Measurements from ENCODE around the gene NUMB.

NUMB gene

DNA sequence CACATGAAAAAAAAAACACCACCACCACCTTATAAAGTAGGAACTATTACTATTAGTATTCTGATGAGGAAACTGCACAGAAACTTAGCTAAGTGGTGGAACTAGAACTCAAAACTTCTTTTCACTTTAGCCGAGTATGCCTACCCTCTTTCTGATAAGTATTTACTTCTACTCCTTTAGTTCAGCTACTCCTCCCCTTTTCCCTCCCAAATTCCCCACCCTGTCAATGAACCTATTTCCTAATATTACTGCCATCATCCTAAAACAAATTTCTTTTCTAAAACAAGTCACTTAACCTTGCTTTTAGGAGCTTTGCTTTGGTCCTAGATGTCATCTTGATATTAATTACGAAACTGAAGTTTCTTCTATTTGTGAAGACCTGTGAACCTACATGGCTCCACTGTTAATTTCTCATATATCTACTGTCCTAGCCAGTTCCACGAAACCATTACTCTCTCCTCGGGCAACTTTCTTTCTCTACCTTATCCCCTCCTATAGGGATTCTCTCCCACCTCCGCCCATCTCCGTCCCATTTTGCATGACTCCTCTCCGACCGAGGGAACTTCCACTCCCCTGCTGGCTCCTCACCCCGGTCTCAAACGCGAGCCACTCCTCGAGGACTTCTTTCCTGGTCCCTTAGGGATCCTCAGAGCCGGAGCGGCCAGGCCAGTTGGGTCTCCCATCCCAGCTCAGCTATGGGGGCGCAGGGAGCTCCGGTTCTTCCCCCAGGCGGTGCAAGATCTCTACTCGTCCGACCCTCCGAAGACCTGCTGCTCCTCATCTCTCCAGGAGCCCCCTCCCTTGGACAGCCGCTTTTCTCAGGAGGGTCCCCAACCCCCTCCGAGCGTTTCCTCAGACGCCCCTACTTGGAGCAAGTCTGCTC lies 1.1 kb downstream of the NUMB start:
- TF ChIP-seq SIN3A (IDR thresholded peaks at IDR 0.05; ENCODE audit: borderline replicate concordance, insufficient read depth, low read length) (no peak), POLR2AphosphoS5 (IDR thresholded peaks at IDR 0.05; ENCODE audit: low read depth, low read length) (no peak), TAF1 (IDR thresholded peaks at IDR 0.05; ENCODE audit: borderline replicate concordance, insufficient read depth, low read length) (no peak), FOXP2 (optimal IDR thresholded peaks at IDR 0.05; ENCODE audit: borderline replicate concordance, extremely low read depth, extremely low read length, insufficient read depth) (no peak)
- TF ChIP-seq, protein P1, sequence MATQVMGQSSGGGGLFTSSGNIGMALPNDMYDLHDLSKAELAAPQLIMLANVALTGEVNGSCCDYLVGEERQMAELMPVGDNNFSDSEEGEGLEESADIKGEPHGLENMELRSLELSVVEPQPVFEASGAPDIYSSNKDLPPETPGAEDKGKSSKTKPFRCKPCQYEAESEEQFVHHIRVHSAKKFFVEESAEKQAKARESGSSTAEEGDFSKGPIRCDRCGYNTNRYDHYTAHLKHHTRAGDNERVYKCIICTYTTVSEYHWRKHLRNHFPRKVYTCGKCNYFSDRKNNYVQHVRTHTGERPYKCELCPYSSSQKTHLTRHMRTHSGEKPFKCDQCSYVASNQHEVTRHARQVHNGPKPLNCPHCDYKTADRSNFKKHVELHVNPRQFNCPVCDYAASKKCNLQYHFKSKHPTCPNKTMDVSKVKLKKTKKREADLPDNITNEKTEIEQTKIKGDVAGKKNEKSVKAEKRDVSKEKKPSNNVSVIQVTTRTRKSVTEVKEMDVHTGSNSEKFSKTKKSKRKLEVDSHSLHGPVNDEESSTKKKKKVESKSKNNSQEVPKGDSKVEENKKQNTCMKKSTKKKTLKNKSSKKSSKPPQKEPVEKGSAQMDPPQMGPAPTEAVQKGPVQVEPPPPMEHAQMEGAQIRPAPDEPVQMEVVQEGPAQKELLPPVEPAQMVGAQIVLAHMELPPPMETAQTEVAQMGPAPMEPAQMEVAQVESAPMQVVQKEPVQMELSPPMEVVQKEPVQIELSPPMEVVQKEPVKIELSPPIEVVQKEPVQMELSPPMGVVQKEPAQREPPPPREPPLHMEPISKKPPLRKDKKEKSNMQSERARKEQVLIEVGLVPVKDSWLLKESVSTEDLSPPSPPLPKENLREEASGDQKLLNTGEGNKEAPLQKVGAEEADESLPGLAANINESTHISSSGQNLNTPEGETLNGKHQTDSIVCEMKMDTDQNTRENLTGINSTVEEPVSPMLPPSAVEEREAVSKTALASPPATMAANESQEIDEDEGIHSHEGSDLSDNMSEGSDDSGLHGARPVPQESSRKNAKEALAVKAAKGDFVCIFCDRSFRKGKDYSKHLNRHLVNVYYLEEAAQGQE (IDR thresholded peaks at IDR 0.05; ENCODE audit: insufficient read depth in 1 of 2, low read depth in 2 of 2, low read length in 2 of 2) = no peak

DNA sequence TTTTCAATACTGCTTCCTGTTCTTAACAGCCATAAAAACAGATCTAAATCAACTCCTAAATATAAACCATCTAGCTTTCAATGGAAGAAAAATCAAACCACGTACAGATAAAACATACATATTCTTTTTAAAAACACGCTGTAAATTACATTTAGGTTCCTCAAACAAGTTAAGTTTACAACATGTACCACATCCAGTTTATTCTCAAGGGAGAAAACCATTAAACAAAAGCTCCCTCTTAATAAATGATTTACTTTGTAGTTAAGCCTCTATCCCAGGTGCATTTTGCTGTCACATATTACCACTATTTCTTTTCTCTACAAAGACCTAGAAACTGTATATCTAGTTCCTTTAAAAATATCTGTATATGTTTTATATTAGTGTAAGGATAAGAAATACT lies 3.1 kb downstream of the NUMB start:
- TF ChIP-seq SIN3A (IDR thresholded peaks at IDR 0.05; ENCODE audit: borderline replicate concordance, insufficient read depth, low read length) (no peak), POLR2AphosphoS5 (IDR thresholded peaks at IDR 0.05; ENCODE audit: low read depth, low read length) (no peak), TAF1 (IDR thresholded peaks at IDR 0.05; ENCODE audit: borderline replicate concordance, insufficient read depth, low read length) (no peak), FOXP2 (optimal IDR thresholded peaks at IDR 0.05; ENCODE audit: borderline replicate concordance, extremely low read depth, extremely low read length, insufficient read depth) (no peak)
- TF ChIP-seq, protein P1 (IDR thresholded peaks at IDR 0.05; ENCODE audit: insufficient read depth in 1 of 2, low read depth in 2 of 2, low read length in 2 of 2) = no peak

DNA sequence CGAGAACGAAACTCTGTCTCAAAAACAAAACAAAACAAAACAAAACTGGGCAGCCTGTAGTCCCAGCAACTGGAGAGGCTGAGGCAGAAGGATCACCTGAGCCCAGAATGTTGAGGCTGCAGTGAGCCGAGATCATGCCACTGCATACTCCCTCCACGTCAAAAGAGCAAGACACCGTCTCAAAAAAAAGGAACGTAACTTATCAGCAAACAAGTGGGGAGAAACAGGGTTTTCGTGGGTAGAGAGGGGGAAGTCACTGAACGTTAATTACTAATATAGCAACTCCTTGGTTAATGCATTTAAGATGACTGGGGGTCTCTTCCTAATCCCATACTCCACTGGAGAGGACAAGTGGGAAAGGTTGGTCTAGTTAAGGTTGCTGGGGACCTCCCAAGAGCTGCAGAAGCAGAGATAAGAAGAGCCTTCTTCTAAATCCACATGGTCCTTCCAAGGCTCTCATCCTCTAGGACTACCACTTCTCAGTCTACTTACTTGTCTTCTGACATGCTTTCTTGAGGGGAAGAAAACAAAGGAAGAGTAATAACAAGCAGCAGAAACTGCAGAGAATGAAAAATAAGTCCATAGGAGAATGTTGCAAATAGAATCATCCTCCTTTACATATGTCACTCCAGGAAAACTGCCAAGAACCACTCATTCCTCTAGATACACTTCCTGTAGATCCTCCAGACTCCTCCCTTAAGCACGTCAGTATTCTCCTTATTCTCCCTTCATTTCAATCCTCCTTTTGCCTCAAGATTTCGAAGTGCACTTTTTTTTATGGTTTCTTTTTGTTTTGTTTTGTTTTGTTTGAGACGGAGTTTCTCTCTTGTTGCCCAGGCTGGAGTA lies 5.8 kb downstream of the NUMB start:
- TF ChIP-seq TAF1 (IDR thresholded peaks at IDR 0.05; ENCODE audit: borderline replicate concordance, insufficient read depth, low read length) = no peak
- no peak for TF ChIP-seq POLR2AphosphoS5 (IDR thresholded peaks at IDR 0.05; ENCODE audit: low read depth, low read length)
- TF ChIP-seq, protein P1 (IDR thresholded peaks at IDR 0.05; ENCODE audit: insufficient read depth in 1 of 2, low read depth in 2 of 2, low read length in 2 of 2) = no peak
- no peak for TF ChIP-seq SIN3A (IDR thresholded peaks at IDR 0.05; ENCODE audit: borderline replicate concordance, insufficient read depth, low read length)
- TF ChIP-seq FOXP2 (optimal IDR thresholded peaks at IDR 0.05; ENCODE audit: borderline replicate concordance, extremely low read depth, extremely low read length, insufficient read depth) = no peak

DNA sequence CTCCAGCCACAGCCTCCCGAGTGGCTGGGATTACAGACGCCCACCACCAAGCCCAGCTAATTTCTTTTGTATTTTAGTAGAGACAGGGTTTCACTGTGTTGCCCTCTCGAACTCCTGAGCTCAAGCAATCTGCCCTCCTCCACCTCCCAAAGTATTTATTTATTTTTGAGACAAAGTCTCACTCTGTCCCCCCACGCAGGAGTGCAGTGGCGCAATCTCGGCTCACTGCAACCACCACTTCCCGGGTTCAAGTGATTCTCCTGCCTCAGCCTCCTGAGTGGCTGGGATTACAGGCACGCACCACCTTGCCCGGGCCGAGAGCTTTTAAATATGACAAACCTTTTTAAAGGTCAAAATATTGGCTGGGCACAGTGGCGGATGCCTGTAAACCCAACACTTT lies 14.6 kb downstream of the NUMB start:
- TF ChIP-seq TAF1 (IDR thresholded peaks at IDR 0.05; ENCODE audit: borderline replicate concordance, insufficient read depth, low read length) (no peak), POLR2AphosphoS5 (IDR thresholded peaks at IDR 0.05; ENCODE audit: low read depth, low read length) (no peak), SIN3A (IDR thresholded peaks at IDR 0.05; ENCODE audit: borderline replicate concordance, insufficient read depth, low read length) (no peak), FOXP2 (optimal IDR thresholded peaks at IDR 0.05; ENCODE audit: borderline replicate concordance, extremely low read depth, extremely low read length, insufficient read depth) (no peak)
- TF ChIP-seq, protein P1 (IDR thresholded peaks at IDR 0.05; ENCODE audit: insufficient read depth in 1 of 2, low read depth in 2 of 2, low read length in 2 of 2) = no peak

Measured in PFSK-1 (cell line).